Measurements from ENCODE around the gene TIMP3.
"Not testable (repeated sequence)": the region's sequence is repeated elsewhere in the genome, so short reads cannot be mapped to it uniquely, and the experiment has no call there.

DNA sequence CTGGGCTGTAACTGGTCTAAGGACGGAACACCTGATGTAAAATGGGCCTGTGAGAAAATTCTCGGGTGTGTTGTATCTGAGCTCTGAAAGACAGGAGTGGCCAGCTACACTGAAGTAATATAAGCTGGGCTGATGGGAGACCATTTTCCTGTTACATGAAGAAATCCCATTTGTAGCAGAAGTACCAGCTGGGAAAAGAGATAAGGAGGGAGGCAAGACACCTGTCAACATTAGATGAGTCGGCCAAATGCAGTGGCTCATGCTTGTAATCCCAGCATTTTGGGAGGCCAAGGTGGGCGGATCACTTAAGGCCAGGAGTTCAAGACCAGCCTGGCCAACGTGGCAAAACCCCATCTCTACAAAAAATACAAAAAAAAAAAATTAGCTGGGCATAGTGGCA is 72.1 kb downstream of the TIMP3 start:
- not testable (repeated sequence) for TF ChIP-seq RARB (CRISPR knock-in tag; IDR thresholded peaks at IDR 0.05); TOX (CRISPR knock-in tag; IDR thresholded peaks at IDR 0.05; ENCODE audit: borderline replicate concordance); BACH2 (CRISPR knock-in tag; IDR thresholded peaks at IDR 0.05; ENCODE audit: borderline replicate concordance); ZFP3 (CRISPR knock-in tag; IDR thresholded peaks at IDR 0.05); ISL1 (CRISPR knock-in tag; IDR thresholded peaks at IDR 0.05)
- TF ChIP-seq, protein P1, sequence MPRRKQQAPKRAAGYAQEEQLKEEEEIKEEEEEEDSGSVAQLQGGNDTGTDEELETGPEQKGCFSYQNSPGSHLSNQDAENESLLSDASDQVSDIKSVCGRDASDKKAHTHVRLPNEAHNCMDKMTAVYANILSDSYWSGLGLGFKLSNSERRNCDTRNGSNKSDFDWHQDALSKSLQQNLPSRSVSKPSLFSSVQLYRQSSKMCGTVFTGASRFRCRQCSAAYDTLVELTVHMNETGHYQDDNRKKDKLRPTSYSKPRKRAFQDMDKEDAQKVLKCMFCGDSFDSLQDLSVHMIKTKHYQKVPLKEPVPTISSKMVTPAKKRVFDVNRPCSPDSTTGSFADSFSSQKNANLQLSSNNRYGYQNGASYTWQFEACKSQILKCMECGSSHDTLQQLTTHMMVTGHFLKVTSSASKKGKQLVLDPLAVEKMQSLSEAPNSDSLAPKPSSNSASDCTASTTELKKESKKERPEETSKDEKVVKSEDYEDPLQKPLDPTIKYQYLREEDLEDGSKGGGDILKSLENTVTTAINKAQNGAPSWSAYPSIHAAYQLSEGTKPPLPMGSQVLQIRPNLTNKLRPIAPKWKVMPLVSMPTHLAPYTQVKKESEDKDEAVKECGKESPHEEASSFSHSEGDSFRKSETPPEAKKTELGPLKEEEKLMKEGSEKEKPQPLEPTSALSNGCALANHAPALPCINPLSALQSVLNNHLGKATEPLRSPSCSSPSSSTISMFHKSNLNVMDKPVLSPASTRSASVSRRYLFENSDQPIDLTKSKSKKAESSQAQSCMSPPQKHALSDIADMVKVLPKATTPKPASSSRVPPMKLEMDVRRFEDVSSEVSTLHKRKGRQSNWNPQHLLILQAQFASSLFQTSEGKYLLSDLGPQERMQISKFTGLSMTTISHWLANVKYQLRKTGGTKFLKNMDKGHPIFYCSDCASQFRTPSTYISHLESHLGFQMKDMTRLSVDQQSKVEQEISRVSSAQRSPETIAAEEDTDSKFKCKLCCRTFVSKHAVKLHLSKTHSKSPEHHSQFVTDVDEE (CRISPR knock-in tag; IDR thresholded peaks at IDR 0.05) = not testable (repeated sequence)

All from SK-N-SH treated with all-trans-retinoic acid at 6 μM for 48 hours (cell line).